ENCODE results near the gene SMIM11.
"Not testable (repeated sequence)": the region's sequence is repeated elsewhere in the genome, so short reads cannot be mapped to it uniquely, and the experiment has no call there.

Gene SMIM11
- 0.84 to 1.2 reads per million in 2 donors for total RNA-seq

- DNase-seq = not testable (repeated sequence)
Observed at GRCh38 chr21:34374940-34375618, at the start of gene SMIM11. Gene SMIM11, plus strand, starts transcription at chr21:34375507. Its CDS starts 3,998 bp downstream, at chr21:34379505.

- no peak for DNase-seq
Observed at GRCh38 chr21:34330055-34330454, 45.3 kb upstream of the SMIM11 start.

- no peak for DNase-seq
Observed at GRCh38 chr21:34331726-34332125, 43.6 kb upstream of the SMIM11 start.

- no peak for DNase-seq
Observed at GRCh38 chr21:34332347-34332746, 43.0 kb upstream of the SMIM11 start.

GRCh38 chr21:34333121-34333739, 42.1 kb upstream of the SMIM11 start:
- no peak for DNase-seq

- DNase-seq = no peak
Observed at GRCh38 chr21:34335316-34335715, 40.0 kb upstream of the SMIM11 start.

- DNase-seq = no peak
Observed at GRCh38 chr21:34336245-34336644, 39.1 kb upstream of the SMIM11 start.

GRCh38 chr21:34336756-34337391, 38.4 kb upstream of the SMIM11 start:
- DNase-seq = no peak

GRCh38 chr21:34337741-34338140, 37.6 kb upstream of the SMIM11 start:
- DNase-seq = no peak

- no peak for DNase-seq
Observed at GRCh38 chr21:34338226-34338625, 37.1 kb upstream of the SMIM11 start.

GRCh38 chr21:34340061-34340460, 35.2 kb upstream of the SMIM11 start:
- DNase-seq = no peak

GRCh38 chr21:34342476-34342875, 32.8 kb upstream of the SMIM11 start:
- no peak for DNase-seq

GRCh38 chr21:34343347-34343746, 32.0 kb upstream of the SMIM11 start:
- no peak for DNase-seq

- no peak for DNase-seq
Observed at GRCh38 chr21:34343838-34344381, 31.4 kb upstream of the SMIM11 start.

GRCh38 chr21:34344584-34344983, 30.7 kb upstream of the SMIM11 start:
- DNase-seq = no peak

GRCh38 chr21:34345091-34345871, 30.0 kb upstream of the SMIM11 start:
- no peak for DNase-seq

GRCh38 chr21:34345892-34346291, 29.4 kb upstream of the SMIM11 start:
- DNase-seq = no peak

- DNase-seq = no peak
Observed at GRCh38 chr21:34348890-34349519, 26.3 kb upstream of the SMIM11 start.

GRCh38 chr21:34351786-34352241, 23.5 kb upstream of the SMIM11 start:
- DNase-seq = no peak

GRCh38 chr21:34352556-34352955, 22.8 kb upstream of the SMIM11 start:
- no peak for DNase-seq

GRCh38 chr21:34353182-34353581, 22.1 kb upstream of the SMIM11 start:
- DNase-seq = no peak

GRCh38 chr21:34354836-34355235, 20.5 kb upstream of the SMIM11 start:
- no peak for DNase-seq

Data from T-helper 9 cell (primary cell).